ENCODE measurements around the gene ENKUR. TPM values are rescaled to one million over a fixed set of nuclear protein-coding genes. Genes with fewer than 3 reads are reported as not detected.

ENKUR gene
- total and polyA plus RNA-seq, 10 of the 15 experiments (the other 5 are each of a cell fraction or from before 2014, with no cell fraction given), result 0.01 to 0.19 (median 0.11) TPM; not detected in 6

- RAD21 ChIA-PET (ENCODE audit: unreplicated experiment), result no interaction called here
- Histone ChIP-seq H3K27me3 (replicated peaks in 1 of 2; ENCODE audit: control insufficient read depth in 2 of 2, insufficient read depth in 2 of 2, low read length in 1 of 2) (no peaks in the 10 kb centered on the region), H3K4me1 (ENCODE audit: control insufficient read depth, insufficient read depth, low read length) (no peaks in the 10 kb centered on the region), H3K4me2 (ENCODE audit: control insufficient read depth, insufficient read depth) (no peak overlapping the region), H3K9me3 (replicated peaks; ENCODE audit: control insufficient read depth, insufficient read depth, low read length) (no peaks in the 10 kb centered on the region; the same call in 2 of the 3 replicates), H3K9ac (ENCODE audit: control insufficient read depth, insufficient read depth, low read length) (no peak overlapping the region), H3K27ac (ENCODE audit: control insufficient read depth, insufficient read depth) (no peak overlapping the region), H3K4me3 (no peak overlapping the region), H2AFZ (ENCODE audit: control insufficient read depth, low read depth, low read length) (no peak overlapping the region), H3K36me3 (ENCODE audit: control insufficient read depth in 2 of 2, insufficient read depth in 2 of 2, low read length in 1 of 2) (no peaks in the 10 kb centered on the region), H4K20me1 (ENCODE audit: control insufficient read depth, insufficient read depth) (no peaks in the 10 kb centered on the region), H3K79me2 (ENCODE audit: control insufficient read depth, insufficient read depth, low read length) (no peaks in the 10 kb centered on the region)
- SMC1A ChIA-PET (ENCODE audit: uncharacterized antibody, unreplicated experiment), result interaction anchor here (0.8 to 3.3 kb wide), 3 partner anchors 16 to 163 kb away, joined by 3 to 11 read pairs (median 5); no protein-coding TSS in a partner anchor
- in situ Hi-C loops (cut with MboI) (no loop called here), intact Hi-C loops (cut with micrococcal nuclease; ENCODE audit: unreplicated experiment) (no loop called here)
- ATAC-seq, result no peak
- no peak for DNase-seq (ENCODE audit: low read depth, low spot score)
- TF ChIP-seq TBL1XR1 (IDR thresholded peaks at IDR 0.05; ENCODE audit: low read depth, low read length) (no peak), PML (IDR thresholded peaks at IDR 0.05; ENCODE audit: low read length) (no peak), ZNF207 (IDR thresholded peaks at IDR 0.05; ENCODE audit: borderline replicate concordance) (no peak), YY1 (IDR thresholded peaks at IDR 0.05; ENCODE audit: low read depth, low read length) (no peak), NFIC (IDR thresholded peaks at IDR 0.05; ENCODE audit: low read depth, low read length) (no peak), RBBP5 (conservative IDR thresholded peaks at IDR 0.05) (no peak), NRF1 (conservative IDR thresholded peaks at IDR 0.05; ENCODE audit: low read depth, low read length) (no peak), EED (IDR thresholded peaks at IDR 0.05; ENCODE audit: low read depth) (no peak), NR2C2 (IDR thresholded peaks at IDR 0.05; ENCODE audit: borderline replicate concordance, control insufficient read depth, insufficient read length, low read depth) (no peak), ATF3 (IDR thresholded peaks at IDR 0.05; ENCODE audit: borderline replicate concordance, extremely low read depth, low read depth, low read length) (no peak), MTA3 (IDR thresholded peaks at IDR 0.05; ENCODE audit: borderline replicate concordance, low read length) (no peak)
- FAIRE-seq, result no peak
- POLR2A ChIA-PET, result no interaction called here
- BruUV-seq (replicated peaks), result no TSS peak
- 0% methylated on average over 2 of the region's 2 CpGs for WGBS (ENCODE audit: insufficient coverage, insufficient replicate concordance, low lambda C conversion rate, missing lambda C conversion rate)
- CTCF ChIA-PET, result interaction anchor here (0.6 to 4.7 kb wide), 2 partner anchors 16 to 18 kb away, joined by 3 to 24 read pairs; no protein-coding TSS in a partner anchor
Measured at GRCh38 chr10:25064401-25064800, 48.4 kb upstream of the ENKUR start.
